Measurements from ENCODE around the gene BRME1.

Gene BRME1

GRCh38 chr19:13882419-13882795, 23.5 kb downstream of the BRME1 start:
- DNase-seq (ENCODE audit: low read depth) = no peak
- H3K4me3 ChIP-seq (ENCODE audit: low read depth, low read length) = no peak overlapping the region

GRCh38 chr19:13881692-13882418, 24.1 kb downstream of the BRME1 start:
- no peak for TF ChIP-seq CTCF (IDR thresholded peaks at IDR 0.05; ENCODE audit: control insufficient read depth, extremely low read depth, insufficient read depth)
- DNase-seq (ENCODE audit: low read depth) = no peak
- no peak overlapping the region for H3K4me3 ChIP-seq (ENCODE audit: low read depth, low read length)

More at GRCh38 chr19:13882419-13882795, 23.5 kb downstream of the BRME1 start:
- no peak for TF ChIP-seq CTCF (IDR thresholded peaks at IDR 0.05; ENCODE audit: control insufficient read depth, extremely low read depth, insufficient read depth)

- no peak for DNase-seq (ENCODE audit: low read depth)
- no peak for TF ChIP-seq CTCF (IDR thresholded peaks at IDR 0.05; ENCODE audit: control insufficient read depth, extremely low read depth, insufficient read depth)
- no peak overlapping the region for H3K4me3 ChIP-seq (ENCODE audit: low read depth, low read length)
Measured at GRCh38 chr19:13881251-13881691, 24.6 kb downstream of the BRME1 start.

GRCh38 chr19:13880059-13881043, 25.6 kb downstream of the BRME1 start:
- H3K4me3 ChIP-seq (ENCODE audit: low read depth, low read length) = no peak overlapping the region
- DNase-seq (ENCODE audit: low read depth) = peak; percentile 63
- TF ChIP-seq CTCF (IDR thresholded peaks at IDR 0.05; ENCODE audit: control insufficient read depth, extremely low read depth, insufficient read depth) = peak; percentile 84

- DNase-seq (ENCODE audit: low read depth) = no peak
- no peak for TF ChIP-seq CTCF (IDR thresholded peaks at IDR 0.05; ENCODE audit: control insufficient read depth, extremely low read depth, insufficient read depth)
Measured at GRCh38 chr19:13877303-13877702, 28.6 kb downstream of the BRME1 start.

GRCh38 chr19:13876834-13877233, 29.1 kb downstream of the BRME1 start, which contains the start of gene NANOS3:
TSS of gene NANOS3 (plus strand) at chr19:13877134. CDS start at chr19:13877249, 115 bp downstream.
- no peak for TF ChIP-seq CTCF (IDR thresholded peaks at IDR 0.05; ENCODE audit: control insufficient read depth, extremely low read depth, insufficient read depth)
- DNase-seq (ENCODE audit: low read depth) = no peak

More at GRCh38 chr19:13877303-13877702, 28.6 kb downstream of the BRME1 start:
- no peak overlapping the region for H3K4me3 ChIP-seq (ENCODE audit: low read depth, low read length)

More at GRCh38 chr19:13876834-13877233, 29.1 kb downstream of the BRME1 start, which contains the start of gene NANOS3:
- H3K4me3 ChIP-seq (ENCODE audit: low read depth, low read length) = no peak within 1 kb of the TSS
